Measurements from ENCODE around the gene WBP2. TPM values are rescaled to one million over a fixed set of nuclear protein-coding genes. Genes with fewer than 3 reads are reported as not detected.

The WBP2 gene
- polyA plus RNA-seq, 1 donor (not counting 4 experiments of a cell fraction or from before 2014, with no cell fraction given): 23.3 TPM

DNA sequence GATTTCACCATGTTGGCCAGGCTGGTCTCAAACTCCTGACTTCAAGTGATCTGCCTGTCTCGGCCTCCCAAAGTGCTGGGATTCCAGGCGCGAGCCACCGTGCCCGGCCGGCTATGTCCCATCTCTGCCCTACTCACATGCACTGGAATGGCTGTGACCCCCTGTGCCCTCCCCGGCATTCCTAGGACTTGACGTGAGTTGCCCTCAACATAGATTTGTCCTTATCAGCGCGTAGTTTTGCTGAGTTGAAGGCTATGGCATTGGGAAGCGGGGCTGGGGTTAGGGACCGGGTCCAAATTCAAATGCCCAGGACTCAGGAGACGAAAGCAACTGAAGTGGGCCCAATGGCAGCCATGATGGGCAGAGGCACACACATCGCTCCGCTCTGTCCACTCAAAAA, 16.7 kb downstream of the WBP2 start:
- FAIRE-seq: no peak

GRCh38 chr17:75837899-75838298, 17.2 kb downstream of the WBP2 start:
- Histone ChIP-seq H3K79me2 (ENCODE audit: control insufficient read depth, insufficient read depth, low read length) (no peaks in the 10 kb centered on the region), H3K36me3 (ENCODE audit: control insufficient read depth in 2 of 2, extremely low read depth in 1 of 2, insufficient read depth in 2 of 2, low read length in 2 of 2) (no peaks in the 10 kb centered on the region), H3K4me2 (ENCODE audit: control insufficient read depth, extremely low read depth, insufficient read depth, low read depth, low read length) (no peak overlapping the region), H3K4me3 (ENCODE audit: control insufficient read depth in 2 of 3, extremely low read depth in 1 of 3, insufficient read depth in 2 of 3, low read depth in 1 of 3, low read length in 3 of 3) (no peak overlapping the region), H3K27me3 (ENCODE audit: control insufficient read depth, extremely low read depth, insufficient read depth, low read length) (no peaks in the 10 kb centered on the region), H2AFZ (ENCODE audit: control insufficient read depth, low read length) (no peak overlapping the region), H3K27ac (ENCODE audit: control insufficient read depth, insufficient read depth, low read length) (no peak overlapping the region), H4K20me1 (ENCODE audit: control insufficient read depth, extremely low read depth, insufficient read depth, low read length) (no peaks in the 10 kb centered on the region), H3K9me1 (ENCODE audit: control insufficient read depth, extremely low read depth, insufficient read depth, low read length) (no peaks in the 10 kb centered on the region), H3K9me3 (ENCODE audit: control insufficient read depth, low read depth, low read length) (no peaks in the 10 kb centered on the region), H3K9ac (ENCODE audit: control insufficient read depth, extremely low read depth, insufficient read depth, low read length) (no peak overlapping the region), H3K4me1 (ENCODE audit: control insufficient read depth, extremely low read depth, insufficient read depth, low read length) (no peaks in the 10 kb centered on the region)
- DNase-seq (ENCODE audit: low read depth, low spot score) (no peak), FAIRE-seq (no peak)
- dilution Hi-C loops (cut with MboI; ENCODE audit: extremely low pct_ligation_motif_present, low sequenced_read_pairs): no loop called here
- TF ChIP-seq, protein P1, sequence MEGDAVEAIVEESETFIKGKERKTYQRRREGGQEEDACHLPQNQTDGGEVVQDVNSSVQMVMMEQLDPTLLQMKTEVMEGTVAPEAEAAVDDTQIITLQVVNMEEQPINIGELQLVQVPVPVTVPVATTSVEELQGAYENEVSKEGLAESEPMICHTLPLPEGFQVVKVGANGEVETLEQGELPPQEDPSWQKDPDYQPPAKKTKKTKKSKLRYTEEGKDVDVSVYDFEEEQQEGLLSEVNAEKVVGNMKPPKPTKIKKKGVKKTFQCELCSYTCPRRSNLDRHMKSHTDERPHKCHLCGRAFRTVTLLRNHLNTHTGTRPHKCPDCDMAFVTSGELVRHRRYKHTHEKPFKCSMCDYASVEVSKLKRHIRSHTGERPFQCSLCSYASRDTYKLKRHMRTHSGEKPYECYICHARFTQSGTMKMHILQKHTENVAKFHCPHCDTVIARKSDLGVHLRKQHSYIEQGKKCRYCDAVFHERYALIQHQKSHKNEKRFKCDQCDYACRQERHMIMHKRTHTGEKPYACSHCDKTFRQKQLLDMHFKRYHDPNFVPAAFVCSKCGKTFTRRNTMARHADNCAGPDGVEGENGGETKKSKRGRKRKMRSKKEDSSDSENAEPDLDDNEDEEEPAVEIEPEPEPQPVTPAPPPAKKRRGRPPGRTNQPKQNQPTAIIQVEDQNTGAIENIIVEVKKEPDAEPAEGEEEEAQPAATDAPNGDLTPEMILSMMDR (optimal IDR thresholded peaks at IDR 0.05 in 1 of 3, IDR thresholded peaks at IDR 0.05 in 1 of 3, conservative IDR thresholded peaks at IDR 0.05 in 1 of 3; ENCODE audit: extremely low read depth in 1 of 3, insufficient read depth in 2 of 3, low read length in 3 of 3): no peak
- TF ChIP-seq EZH2 (IDR thresholded peaks at IDR 0.05; ENCODE audit: low read length): no peak

More for the DNA sequence above, 16.7 kb downstream of the WBP2 start:
- no peak overlapping the region for H3K27ac ChIP-seq (ENCODE audit: control insufficient read depth, insufficient read depth, low read length)
- H3K27me3 ChIP-seq (ENCODE audit: control insufficient read depth, extremely low read depth, insufficient read depth, low read length): no peaks in the 10 kb centered on the region
- TF ChIP-seq EZH2 (IDR thresholded peaks at IDR 0.05; ENCODE audit: low read length): no peak
- TF ChIP-seq, protein P1 (optimal IDR thresholded peaks at IDR 0.05 in 1 of 3, IDR thresholded peaks at IDR 0.05 in 1 of 3, conservative IDR thresholded peaks at IDR 0.05 in 1 of 3; ENCODE audit: extremely low read depth in 1 of 3, insufficient read depth in 2 of 3, low read length in 3 of 3): no peak
- H3K79me2 ChIP-seq (ENCODE audit: control insufficient read depth, insufficient read depth, low read length): no peaks in the 10 kb centered on the region
- H3K4me3 ChIP-seq (ENCODE audit: control insufficient read depth in 2 of 3, extremely low read depth in 1 of 3, insufficient read depth in 2 of 3, low read depth in 1 of 3, low read length in 3 of 3): no peak overlapping the region
- dilution Hi-C loops (cut with MboI; ENCODE audit: extremely low pct_ligation_motif_present, low sequenced_read_pairs): no loop called here
- DNase-seq (ENCODE audit: low read depth, low spot score): no peak
- H3K36me3 ChIP-seq (ENCODE audit: control insufficient read depth in 2 of 2, extremely low read depth in 1 of 2, insufficient read depth in 2 of 2, low read length in 2 of 2): no peaks in the 10 kb centered on the region
- no peaks in the 10 kb centered on the region for H3K4me1 ChIP-seq (ENCODE audit: control insufficient read depth, extremely low read depth, insufficient read depth, low read length)
- no peaks in the 10 kb centered on the region for H3K9me3 ChIP-seq (ENCODE audit: control insufficient read depth, low read depth, low read length)
- H3K9ac ChIP-seq (ENCODE audit: control insufficient read depth, extremely low read depth, insufficient read depth, low read length): no peak overlapping the region
- no peak overlapping the region for H2AFZ ChIP-seq (ENCODE audit: control insufficient read depth, low read length)
- H3K9me1 ChIP-seq (ENCODE audit: control insufficient read depth, extremely low read depth, insufficient read depth, low read length): no peaks in the 10 kb centered on the region
- no peak overlapping the region for H3K4me2 ChIP-seq (ENCODE audit: control insufficient read depth, extremely low read depth, insufficient read depth, low read depth, low read length)
- no peaks in the 10 kb centered on the region for H4K20me1 ChIP-seq (ENCODE audit: control insufficient read depth, extremely low read depth, insufficient read depth, low read length)

All from keratinocyte (primary cell).